AG04450 (cell line): ENCODE data around the gene PLPPR3. TPM values are rescaled to one million over a fixed set of nuclear protein-coding genes. Genes with fewer than 3 reads are reported as not detected.

Source experiments
- CTCF ChIA-PET: fragments of 300-600, 350-600 bp; formaldehyde crosslinking; extraction: SDS; loops from one replicate; lab custom pipeline; 2022; ENCODE audit warnings: antibody characterized with exemption, inconsistent platforms; lab: Charles Lee
- POLR2A ChIA-PET: fragments of 350-600 bp; formaldehyde crosslinking; extraction: SDS; loops from one replicate; lab custom pipeline; 2021; ENCODE audit warnings: antibody characterized with exemption, inconsistent platforms; lab: Yijun Ruan, JAX
- DNase-seq: peaks from one replicate; pipeline ENCODE4 v3.0.0-alpha.2; 2011; ENCODE audit warnings: low read depth, low spot score
- H3K27ac ChIP-seq: one replicate; pipeline ENCODE4 v1.5.1; 2012; ENCODE audit warnings: low read depth, low read length, control low read depth
- H3K27me3 ChIP-seq: one replicate; pipeline ENCODE4 v1.6.0; 2012; ENCODE audit warnings: low read length; ENCODE audit not compliant: control insufficient read depth, insufficient read depth
- H3K4me3 ChIP-seq: 2 replicates; pipeline ENCODE4 v1.5.1; 2011; ENCODE audit warnings: mild to moderate bottlenecking, low read depth, low read length, control low read depth
- H3K9me3 ChIP-seq: 2 replicates; pipeline ENCODE4 v1.5.1; 2012; ENCODE audit warnings: low read length; ENCODE audit not compliant: control insufficient read depth, insufficient read depth
- CTCF ChIP-seq: IDR thresholded peaks from 2 replicates; pipeline ENCODE4 v1.5.1; 2011; ENCODE audit warnings: low read depth, low read length, control low read depth, inconsistent platforms
- polyA plus RNA-seq: library from polyadenylated mRNA; depleted of rRNA; stranded (reverse); fragments of >200 nt; gene quantifications from 2 replicates; pipeline ENCODE4 v1.2.3, GENCODE V29; 2011

Gene PLPPR3
- polyA plus RNA-seq, 1 experiment: 1.3 TPM

- H3K27me3 ChIP-seq: no peaks in the 10 kb centered on the region
- no peak for TF ChIP-seq CTCF
- H3K4me3 ChIP-seq: no peak overlapping the region
- ChIA-PET CTCF (no interaction called here), POLR2A (no interaction called here)
- no peak overlapping the region for H3K27ac ChIP-seq
- H3K9me3 ChIP-seq: peaks cover 23% of the 10 kb centered on the region; the same call in 1 of the 2 replicates
- no peak for DNase-seq
Observed at GRCh38 chr19:816500-816857, 5.3 kb downstream of the PLPPR3 start.

- peaks cover 27% of the 10 kb centered on the region; the same call in 1 of the 2 replicates for H3K9me3 ChIP-seq
- no peak for TF ChIP-seq CTCF
- no peaks in the 10 kb centered on the region for H3K27me3 ChIP-seq
- no peak overlapping the region for H3K27ac ChIP-seq
- H3K4me3 ChIP-seq: no peak overlapping the region
- ChIA-PET CTCF (no interaction called here), POLR2A (interaction anchor here (0.6 kb wide), 3 partner anchors 38 to 166 kb away, joined by 3 to 5 read pairs (median 3); no protein-coding TSS in a partner anchor)
- DNase-seq: no peak
Observed at GRCh38 chr19:815775-816499, 5.8 kb downstream of the PLPPR3 start.

- no peak overlapping the region for H3K27ac ChIP-seq
- no peak for DNase-seq
- no peak for TF ChIP-seq CTCF
- ChIA-PET CTCF (interaction anchor here (0.5 kb wide), 1 partner anchor 224 kb away, joined by 3 read pairs; no protein-coding TSS in a partner anchor), POLR2A (interaction anchor here (0.6 kb wide), 3 partner anchors 39 to 167 kb away, joined by 3 to 5 read pairs (median 3); no protein-coding TSS in a partner anchor)
- H3K27me3 ChIP-seq: no peaks in the 10 kb centered on the region
- no peak overlapping the region for H3K4me3 ChIP-seq
- peaks cover 34% of the 10 kb centered on the region; the same call in 1 of the 2 replicates for H3K9me3 ChIP-seq
Observed at GRCh38 chr19:815079-815774, 6.5 kb downstream of the PLPPR3 start.

GRCh38 chr19:814152-815078 lies 7.3 kb downstream of the PLPPR3 start:
- POLR2A ChIA-PET: no interaction called here
- Histone ChIP-seq H3K9me3 (peaks cover 34% of the 10 kb centered on the region; the same call in 1 of the 2 replicates), H3K27me3 (no peaks in the 10 kb centered on the region), H3K4me3 (no peak overlapping the region), H3K27ac (no peak overlapping the region)
- no peak for TF ChIP-seq CTCF
- CTCF ChIA-PET: no interaction called here
- DNase-seq: no peak
